Fibroblast of skin of abdomen (primary cell): ENCODE results near the gene ARHGEF10L. TPM values are rescaled to one million over a fixed set of nuclear protein-coding genes. Genes with fewer than 3 reads are reported as not detected.
"Not testable (repeated sequence)": the region's sequence is repeated elsewhere in the genome, so short reads cannot be mapped to it uniquely, and the experiment has no call there.

Source experiments
- DNase-seq: peaks from one replicate; pipeline ENCODE4 v3.0.0-alpha.2; 2013
- polyA plus RNA-seq, 2 experiments: library from polyadenylated mRNA; unstranded; fragments of 120-200 nt; gene quantifications; one replicate each; pipeline ENCODE4 v1.2.1, GENCODE V29; 2013; ENCODE audit not compliant: insufficient read length in 2 of 2

ARHGEF10L gene, protein sequence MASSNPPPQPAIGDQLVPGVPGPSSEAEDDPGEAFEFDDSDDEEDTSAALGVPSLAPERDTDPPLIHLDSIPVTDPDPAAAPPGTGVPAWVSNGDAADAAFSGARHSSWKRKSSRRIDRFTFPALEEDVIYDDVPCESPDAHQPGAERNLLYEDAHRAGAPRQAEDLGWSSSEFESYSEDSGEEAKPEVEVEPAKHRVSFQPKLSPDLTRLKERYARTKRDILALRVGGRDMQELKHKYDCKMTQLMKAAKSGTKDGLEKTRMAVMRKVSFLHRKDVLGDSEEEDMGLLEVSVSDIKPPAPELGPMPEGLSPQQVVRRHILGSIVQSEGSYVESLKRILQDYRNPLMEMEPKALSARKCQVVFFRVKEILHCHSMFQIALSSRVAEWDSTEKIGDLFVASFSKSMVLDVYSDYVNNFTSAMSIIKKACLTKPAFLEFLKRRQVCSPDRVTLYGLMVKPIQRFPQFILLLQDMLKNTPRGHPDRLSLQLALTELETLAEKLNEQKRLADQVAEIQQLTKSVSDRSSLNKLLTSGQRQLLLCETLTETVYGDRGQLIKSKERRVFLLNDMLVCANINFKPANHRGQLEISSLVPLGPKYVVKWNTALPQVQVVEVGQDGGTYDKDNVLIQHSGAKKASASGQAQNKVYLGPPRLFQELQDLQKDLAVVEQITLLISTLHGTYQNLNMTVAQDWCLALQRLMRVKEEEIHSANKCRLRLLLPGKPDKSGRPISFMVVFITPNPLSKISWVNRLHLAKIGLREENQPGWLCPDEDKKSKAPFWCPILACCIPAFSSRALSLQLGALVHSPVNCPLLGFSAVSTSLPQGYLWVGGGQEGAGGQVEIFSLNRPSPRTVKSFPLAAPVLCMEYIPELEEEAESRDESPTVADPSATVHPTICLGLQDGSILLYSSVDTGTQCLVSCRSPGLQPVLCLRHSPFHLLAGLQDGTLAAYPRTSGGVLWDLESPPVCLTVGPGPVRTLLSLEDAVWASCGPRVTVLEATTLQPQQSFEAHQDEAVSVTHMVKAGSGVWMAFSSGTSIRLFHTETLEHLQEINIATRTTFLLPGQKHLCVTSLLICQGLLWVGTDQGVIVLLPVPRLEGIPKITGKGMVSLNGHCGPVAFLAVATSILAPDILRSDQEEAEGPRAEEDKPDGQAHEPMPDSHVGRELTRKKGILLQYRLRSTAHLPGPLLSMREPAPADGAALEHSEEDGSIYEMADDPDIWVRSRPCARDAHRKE (N-terminal part only)
- polyA plus RNA-seq (2013, experiment 1 of 2; ENCODE audit: insufficient read length): 8.5 TPM
- polyA plus RNA-seq (2013, experiment 2 of 2; ENCODE audit: insufficient read length): 10.1 TPM

DNA sequence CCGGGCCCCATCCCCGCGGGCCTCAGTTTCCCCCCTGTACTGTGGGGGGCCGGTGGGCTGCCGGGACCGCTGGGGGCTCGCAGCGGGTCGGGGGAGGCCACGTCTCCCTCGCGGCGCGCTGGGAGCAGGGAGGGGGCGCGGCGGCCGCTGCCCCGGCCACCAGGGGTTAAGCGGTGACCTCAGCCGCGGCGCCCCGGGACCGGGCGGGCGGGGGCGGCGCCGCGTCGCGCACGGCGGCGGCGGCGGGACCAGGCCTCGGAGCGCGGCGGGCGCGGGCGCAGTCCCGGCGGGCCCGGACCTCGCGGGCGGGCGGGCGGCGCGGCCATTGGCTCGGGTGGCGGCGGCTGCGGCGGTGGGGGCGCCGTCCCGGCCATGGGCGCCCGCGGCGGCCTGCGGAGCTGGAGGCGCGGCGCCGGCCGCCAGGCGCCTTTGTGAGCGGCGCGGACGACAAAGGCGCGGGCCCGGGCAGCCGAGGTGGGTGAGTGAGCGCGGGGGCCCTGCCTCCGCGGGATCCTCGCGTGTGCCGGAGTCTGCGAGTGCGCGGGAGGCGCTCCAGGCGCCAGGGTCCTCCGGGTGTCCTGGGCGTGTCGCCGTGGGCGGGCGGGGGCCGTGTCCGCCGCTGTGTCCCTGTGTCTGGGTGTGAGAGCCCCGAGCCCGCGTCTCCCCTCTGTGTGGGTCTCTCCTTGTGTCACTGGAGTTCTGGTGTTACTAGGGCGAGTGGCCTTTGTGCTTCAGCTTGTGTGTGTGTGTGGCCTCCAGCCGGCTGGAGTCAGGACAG lies at the start of gene ARHGEF10L:
Gene ARHGEF10L (plus strand): TSS at position 222 of the 778 bp plus-strand sequence. CDS start 40,898 bp downstream, outside the sequence.
- DNase-seq: no peak

DNA sequence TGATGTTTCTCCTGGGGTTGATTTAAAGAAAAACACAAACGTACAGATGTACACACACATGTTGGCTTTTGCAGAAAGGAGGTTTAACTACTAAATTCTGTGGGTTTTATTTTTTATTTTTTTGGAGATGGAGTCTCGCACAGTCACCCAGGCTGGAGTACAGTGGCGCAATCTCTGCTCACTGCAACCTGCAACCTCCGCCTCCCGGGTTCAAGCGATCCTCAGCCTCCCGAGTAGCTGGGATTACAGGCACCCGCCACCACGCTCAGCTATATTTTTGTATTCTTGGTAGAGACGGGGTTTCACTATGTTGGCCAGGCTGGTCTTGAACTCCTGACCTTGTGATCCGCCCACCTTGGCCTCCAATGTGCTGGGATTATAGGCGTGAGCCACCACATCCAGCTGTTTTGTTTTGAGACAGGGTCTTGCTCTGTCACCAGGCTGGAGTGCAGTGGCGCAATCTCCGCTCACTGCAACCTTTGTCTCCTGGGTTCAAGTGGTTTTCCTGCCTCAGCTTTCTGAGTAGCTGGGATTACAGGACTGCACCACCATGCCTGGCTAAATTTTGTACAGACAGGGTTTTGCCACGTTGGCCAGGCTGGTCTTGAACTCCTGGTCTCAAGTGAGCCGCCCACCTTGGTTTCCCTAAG lies 49.6 kb upstream of the ARHGEF10L start:
- not testable (repeated sequence) for DNase-seq

DNA sequence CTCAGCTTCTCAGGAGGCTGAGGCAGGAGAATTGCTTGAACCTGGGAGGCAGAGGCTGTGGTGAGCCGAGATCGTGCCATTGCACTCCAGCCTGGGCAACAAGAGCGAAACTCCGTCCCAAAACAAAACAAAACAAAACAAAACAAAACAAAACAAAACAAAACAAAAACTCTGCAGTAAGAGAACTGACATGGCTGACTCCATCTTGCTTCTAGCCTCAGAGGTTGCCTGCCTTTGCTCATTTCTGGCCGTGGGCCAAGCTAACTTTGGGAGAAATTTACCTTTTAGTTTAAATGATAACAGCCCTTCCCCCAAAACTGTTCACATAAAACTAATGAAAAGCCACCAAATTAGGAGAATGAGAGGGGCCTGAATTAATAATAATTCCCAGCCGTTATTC lies 48.8 kb upstream of the ARHGEF10L start:
- not testable (repeated sequence) for DNase-seq

DNA sequence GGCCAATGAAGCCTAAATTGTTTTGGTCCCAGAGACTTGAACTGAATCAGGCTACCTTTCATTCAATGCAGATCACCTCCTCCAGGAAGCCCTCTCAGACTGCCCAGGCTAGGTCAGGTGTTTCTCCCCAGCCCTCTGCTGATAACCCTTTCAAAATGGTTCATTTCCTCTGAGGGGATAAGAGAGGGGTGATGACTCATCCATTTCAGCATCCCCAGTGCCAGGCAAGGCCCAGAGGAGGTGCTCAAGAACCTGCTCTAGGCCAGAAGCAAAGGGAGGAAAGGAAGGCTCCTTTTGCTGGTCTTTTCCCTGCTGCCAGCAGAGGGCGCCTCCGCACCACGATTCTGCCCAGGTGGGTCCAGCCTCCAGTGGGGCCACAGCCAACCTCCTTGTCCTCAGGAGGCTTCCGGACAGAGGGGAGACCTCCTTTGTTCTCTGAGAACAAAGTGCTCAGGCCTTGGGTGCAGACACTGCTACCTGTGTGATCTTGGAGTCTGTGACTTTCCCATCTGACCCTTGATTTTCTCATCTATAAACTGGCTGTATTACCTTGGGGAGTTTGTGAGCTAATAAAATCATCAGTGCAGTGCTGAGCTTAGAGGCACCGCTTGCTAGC lies 45.3 kb upstream of the ARHGEF10L start:
- DNase-seq: peak; percentile 61

DNA sequence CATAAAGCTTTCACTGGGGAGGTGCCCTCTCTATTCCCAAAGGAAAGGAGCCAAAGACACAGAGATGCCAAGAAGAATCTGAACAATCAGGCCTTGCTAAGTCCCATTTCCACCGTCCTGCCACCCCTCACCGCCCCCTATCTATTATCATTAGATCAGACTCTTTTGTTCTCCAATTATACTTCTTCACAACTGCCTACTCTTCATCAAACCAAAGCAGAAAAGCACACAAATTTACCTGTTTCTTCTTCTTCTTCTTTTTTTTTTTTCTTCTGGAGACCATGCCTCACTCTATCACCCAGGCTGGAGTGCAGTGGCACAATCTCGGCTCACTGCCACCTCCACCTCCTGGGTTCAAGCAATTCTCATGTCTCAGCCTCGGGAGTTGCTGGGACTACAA lies 43.1 kb upstream of the ARHGEF10L start:
- no peak for DNase-seq

DNA sequence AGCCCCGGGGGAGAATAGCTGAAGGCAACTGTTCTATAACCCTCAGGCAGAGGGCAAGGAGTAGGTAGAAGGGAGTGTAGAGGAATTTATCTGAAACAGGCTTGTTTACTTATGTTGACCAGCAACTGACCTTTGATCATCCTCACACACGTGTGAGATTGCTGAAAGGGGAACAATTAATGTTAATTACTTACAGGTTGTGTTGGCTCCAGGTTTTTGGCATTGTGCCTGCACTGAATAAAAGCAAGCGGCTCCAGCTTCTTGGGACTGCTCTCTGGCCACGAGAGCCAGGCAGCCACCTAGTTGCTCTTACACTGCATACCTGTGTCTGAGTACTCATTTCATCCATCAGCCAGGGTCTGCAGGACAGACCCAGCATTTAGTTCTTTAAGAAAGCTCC lies 41.3 kb upstream of the ARHGEF10L start:
- DNase-seq: no peak

DNA sequence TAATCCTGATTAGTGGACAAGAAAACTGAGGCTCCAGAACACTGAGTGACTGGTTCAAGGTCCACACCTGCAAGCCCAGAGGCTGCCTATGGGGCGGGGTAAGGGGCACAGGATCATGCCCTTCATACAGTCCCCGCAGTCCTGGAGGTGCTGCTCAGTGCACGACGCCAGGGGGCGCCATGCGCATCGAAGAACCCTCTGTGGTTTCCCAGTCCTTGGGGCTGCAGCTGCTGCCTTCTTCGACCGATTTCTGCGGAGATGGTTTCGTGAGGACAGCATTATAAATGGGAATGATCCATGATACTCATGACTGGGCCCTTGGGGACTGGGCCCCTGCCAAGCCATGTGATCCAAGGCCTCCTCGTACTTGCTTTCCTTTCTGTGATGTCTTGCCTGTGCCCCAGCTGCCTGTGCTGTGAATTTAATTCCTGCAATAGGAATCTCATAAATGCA lies 37.1 kb upstream of the ARHGEF10L start:
- DNase-seq: peak; percentile 82

DNA sequence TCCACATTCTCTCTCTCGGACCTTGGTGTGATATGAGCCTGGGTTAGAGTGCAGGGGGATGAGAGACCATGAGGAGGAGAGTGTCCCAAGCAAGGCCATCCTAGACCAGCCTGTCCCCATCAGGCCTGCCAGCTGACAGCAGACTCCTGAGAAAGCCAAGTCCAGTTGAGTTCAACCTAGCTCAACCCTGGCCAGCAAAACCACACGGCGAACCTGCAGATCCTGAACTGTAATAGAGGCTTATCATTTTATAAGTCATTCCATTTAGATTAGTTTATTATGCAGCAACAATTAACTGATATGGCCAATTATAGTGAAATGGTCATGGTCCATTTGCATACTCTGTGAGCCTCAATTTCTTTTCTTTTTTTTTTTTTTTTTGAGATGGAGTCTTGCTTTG lies 36.4 kb upstream of the ARHGEF10L start:
- no peak for DNase-seq

DNA sequence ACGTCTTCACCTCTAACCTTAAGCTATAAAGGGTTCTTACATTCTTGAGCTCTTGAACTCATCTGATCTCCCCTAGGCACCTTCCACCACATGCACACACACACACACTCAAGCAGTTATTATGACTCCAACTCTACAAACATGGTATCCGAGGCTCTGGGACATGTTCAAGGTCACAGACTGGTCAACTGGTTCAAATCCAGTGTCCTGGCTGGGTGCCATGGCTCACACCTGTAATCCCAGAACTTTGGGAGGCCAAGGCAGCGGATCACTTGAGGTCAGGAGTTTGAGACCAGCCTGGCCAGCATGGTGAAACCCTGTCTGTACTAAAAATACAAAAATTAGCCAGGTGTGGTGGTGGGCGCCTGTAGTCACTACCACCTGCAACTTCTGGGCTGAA lies 32.3 kb upstream of the ARHGEF10L start:
- DNase-seq: not testable (repeated sequence)

DNA sequence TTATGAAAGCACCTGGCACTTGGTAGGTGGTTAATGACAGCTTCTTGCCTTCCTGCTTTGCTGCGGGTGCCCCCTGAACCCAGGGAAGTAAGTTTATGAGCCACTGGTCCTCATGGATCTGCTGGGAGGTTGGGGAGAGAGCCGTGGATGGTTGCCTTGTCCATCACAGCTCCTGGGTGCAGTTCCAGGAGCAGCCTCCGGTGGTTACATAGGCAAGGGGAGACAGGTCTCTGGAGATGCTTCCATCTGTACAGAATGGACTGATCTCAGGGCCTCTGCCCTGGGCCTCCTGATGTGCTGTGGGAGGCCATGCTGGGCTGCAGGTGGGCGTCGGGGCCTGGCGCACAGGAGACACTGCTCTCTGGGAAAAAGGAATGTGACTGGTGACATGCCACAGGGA lies 31.6 kb upstream of the ARHGEF10L start:
- DNase-seq: no peak

DNA sequence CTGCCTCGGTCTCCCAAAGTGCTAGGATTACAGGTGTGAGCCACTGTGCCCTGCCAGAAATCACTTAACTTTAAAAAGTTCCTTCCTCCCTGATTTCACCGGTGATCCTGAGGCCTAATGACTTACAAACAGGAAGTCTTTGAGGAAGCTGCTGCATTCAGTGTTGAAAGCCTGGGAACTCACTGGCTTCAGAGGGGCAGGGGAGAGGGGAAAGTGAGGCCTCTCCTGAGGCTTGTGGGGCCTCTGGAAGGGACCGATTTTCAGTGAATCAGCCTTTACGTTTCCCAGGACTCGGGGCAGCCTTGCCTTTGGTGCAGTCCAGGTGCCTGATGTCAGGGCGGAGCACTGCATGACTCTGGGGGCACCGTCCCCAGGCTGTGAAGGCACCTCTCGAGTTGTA lies 30.1 kb upstream of the ARHGEF10L start:
- DNase-seq: no peak

DNA sequence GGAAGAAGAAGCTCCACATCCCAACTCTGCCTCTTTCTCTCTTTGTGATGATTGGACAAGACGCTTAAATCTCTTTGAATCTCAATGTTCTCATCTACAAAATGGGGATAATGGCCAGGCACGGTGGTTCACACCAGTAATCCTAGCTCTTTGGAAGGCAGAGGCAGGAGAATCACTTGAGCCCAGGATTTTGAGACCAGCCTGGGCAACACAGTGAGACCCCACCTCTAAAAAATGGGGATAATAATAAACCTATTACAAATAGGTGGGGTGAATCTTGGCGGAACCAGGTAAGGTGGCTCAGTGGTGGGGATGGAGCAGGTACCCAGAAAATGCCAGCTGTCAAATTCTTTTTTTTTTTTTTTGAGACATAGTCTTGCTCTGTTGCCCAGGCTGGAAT lies 29.4 kb upstream of the ARHGEF10L start:
- DNase-seq: no peak

DNA sequence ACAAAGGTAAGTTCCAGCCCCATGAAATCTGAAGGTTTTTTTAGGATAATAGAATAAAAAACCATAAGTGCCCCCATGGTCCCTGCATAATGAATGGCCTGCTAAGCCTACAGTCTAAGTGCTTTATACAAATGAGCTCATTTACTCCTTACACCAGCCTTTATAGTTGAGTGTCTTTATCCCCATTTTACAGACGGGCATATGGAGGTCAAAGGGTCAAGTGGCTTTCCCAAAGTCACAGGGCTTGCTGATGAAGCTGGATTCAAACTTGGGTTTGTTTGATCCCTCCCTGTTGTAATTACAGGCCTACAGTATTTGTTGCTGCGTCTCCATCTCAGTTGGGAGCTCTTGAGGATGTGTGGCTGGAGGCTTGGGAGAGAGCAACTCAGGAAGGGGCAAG lies 28.3 kb upstream of the ARHGEF10L start:
- DNase-seq: no peak

DNA sequence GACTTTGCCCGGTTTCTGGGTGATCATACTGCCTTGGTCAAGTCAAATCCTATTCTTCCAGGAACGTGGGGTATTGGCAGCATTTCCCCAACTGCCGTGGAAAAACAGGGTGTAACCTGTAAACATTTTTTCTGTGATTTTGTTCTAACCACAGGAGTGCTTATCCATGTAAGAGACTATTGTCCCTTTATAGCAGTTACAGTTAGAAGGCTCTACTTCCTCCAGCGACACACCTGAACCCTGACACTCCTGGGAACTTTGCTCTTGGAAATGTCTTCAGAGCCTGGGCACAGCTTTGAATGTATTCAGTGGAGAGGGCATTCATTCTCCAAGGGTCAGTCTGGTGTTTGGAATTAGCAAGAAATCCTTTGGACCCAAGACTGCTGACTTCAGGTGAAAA lies 26.4 kb upstream of the ARHGEF10L start:
- no peak for DNase-seq

DNA sequence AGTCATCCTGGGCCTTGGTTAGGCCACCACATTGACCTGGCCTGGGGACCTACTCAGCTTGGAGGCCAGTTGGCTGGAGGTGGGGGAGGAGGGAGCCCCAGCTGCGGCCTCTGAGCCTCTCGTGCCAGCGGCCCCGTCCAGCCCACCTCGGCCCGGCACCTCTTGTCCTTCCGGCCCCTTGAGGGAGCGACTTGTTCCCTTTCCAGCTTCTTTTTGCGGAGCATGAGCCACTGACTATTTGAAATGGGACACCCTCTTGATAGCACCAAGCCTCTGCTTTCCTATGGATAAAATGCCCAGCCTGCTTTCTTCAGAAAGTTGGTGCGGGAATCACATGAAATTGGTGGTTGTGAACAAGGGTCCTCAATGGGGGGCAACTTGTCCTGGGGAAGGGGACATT lies 24.7 kb upstream of the ARHGEF10L start:
- DNase-seq: no peak

DNA sequence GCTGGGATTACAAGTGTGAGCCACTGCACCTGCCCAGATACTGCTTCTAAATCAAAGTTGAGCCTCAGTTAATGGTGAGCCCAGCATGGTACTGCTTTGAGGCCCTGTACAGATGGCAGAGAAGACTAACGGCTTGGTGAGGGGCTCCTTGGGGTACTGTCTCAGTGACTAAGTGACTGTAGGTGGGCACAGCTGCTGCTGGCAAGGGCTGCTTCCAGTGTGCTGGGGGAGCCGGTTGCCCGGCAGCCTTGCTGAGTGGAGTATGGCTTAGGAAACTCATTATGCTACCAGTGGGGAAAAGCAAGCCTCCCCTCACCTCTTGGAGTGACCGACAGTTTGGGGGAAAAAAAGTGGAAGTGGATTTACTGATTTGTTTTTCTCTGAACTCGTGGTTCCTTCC lies 23.6 kb upstream of the ARHGEF10L start:
- DNase-seq: no peak

DNA sequence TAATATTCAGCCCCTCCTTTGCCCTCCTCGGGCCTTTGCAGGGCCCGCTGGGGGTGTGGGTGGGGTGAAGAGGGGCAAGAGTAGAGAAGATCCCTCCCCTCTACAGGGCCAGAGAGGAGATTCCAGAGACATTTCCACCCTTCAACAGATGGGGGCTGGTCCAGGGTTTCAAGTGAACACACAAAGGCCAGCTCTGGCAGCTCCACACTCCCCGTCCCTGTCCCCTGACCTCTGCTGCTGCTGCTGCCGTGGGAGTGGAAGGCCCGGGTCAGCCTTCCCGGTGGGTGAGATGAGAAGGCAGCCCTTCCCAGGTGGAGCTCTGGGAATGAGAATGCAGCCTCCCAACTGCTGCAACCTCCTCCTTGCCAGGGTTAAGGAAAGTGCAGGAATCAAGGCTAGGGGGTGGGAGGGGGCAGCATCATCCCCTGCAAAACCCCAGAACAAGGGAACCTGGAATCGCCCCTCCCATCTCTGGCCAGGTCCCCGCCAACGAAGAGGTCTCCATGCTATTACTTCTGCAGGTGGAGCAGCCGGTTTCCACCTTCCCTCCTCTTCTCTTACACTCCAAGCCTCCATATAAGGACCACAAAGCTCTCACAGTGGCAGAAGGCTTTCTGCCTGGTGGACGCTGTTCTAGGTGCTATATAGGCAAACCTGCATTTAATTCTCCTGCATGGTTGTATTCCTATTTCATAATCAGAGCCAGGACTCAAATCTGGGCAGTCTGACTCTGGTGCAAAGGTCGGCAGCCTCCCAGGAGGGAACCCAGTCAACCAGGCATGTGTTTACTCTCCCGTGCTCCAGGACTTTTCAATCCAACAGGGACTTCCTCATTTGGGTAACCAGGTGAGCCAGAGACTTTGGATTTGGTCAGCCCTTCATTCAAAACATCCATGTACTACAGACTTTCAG lies 22.9 kb upstream of the ARHGEF10L start:
- DNase-seq: no peak

DNA sequence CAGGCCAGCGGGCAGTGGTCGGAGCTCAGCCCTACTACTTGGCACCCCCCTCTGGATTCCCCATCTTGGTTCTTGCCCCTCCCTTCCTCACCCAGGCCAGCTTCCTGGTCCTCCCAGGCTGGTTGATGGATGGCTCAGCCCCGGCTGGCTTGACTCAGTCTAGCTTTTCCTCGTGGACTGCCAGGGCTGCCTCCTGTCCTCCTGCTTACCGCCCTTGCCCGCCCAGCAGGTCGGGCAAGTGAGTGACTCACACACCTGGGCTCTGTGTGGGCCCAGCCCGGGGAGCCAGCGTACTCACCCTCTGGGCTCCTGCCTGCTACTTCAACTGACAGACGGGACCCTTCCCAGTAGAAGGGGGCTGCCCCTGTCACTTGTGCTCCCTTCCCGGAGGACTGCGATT lies 19.5 kb upstream of the ARHGEF10L start:
- no peak for DNase-seq

DNA sequence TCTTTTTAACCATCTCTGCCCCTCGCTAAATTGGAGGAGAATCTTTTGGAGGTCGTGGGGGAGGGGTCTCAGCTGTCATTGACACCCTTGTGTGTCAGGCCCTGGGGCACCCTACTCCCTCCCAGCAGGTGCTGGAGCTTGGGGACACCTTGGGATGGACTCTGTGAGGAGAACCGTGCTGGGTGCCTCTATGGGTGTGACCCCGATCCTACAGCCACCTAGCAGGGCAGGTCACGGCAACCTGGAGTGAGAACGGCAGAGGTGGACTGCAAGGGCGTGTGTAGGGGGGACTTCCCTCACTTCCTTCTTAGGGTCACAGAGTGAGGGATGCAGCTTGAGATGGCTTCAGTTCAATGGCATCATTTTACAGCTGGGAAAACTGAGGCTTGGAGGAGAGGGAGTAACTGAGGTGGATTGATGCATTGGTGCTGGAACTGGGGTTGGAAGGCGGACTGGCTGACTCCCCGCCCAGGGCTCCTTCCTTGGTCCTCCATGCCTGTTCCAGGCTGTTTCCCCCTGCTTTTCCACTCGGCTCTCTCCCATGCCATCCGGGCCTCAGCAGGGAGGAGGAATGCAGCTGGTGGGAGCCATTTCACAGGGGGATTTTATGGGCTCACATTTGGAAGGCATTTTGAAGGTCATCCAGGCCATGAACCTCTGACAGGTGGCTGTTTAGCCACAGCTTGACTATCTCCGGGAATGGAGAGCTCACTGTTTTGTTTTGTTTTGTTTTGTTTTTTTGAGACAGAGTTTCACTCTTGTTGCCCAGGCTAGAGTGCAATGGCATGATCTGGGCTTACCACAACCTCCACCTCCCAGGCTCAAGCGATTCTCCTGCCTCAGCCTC lies 18.8 kb upstream of the ARHGEF10L start:
- DNase-seq: no peak
